K562 (cell line): ENCODE data around the gene FRMD4A. TPM values are rescaled to one million over a fixed set of nuclear protein-coding genes. Genes with fewer than 3 reads are reported as not detected.

ENCODE experiments used
- ELF1 ChIP-seq: fragments of 200-800 bp; sonication (Bioruptor generic); IDR thresholded peaks from 2 replicates; pipeline ENCODE4 v1.6.1; 2016; ENCODE audit warnings: missing genetic modification characterization, missing compliant biosample characterization
- HCFC1 ChIP-seq: IDR thresholded peaks from 2 replicates; pipeline ENCODE4 v1.6.1; 2012; ENCODE audit warnings: low read depth, low read length, improper control_type of control experiment
- POLR2AphosphoS5 ChIP-seq: IDR thresholded peaks from 2 replicates; pipeline ENCODE4 v1.6.1; 2011; ENCODE audit warnings: mild to moderate bottlenecking, low read depth, low read length, moderate library complexity; ENCODE audit not compliant: control insufficient read depth, insufficient read depth
- POLR2H ChIP-seq: IDR thresholded peaks from 2 replicates; pipeline ENCODE4 v1.6.1; 2016; ENCODE audit warnings: missing genetic modification characterization, low read depth, mild to moderate bottlenecking, control low read depth, missing compliant biosample characterization, moderate library complexity
- RBM34 ChIP-seq: fragments of 200-400 bp; formaldehyde crosslinking; IDR thresholded peaks from 2 replicates; pipeline ENCODE4 v1.6.1; 2018; ENCODE audit warnings: low read length, borderline replicate concordance; ENCODE audit not compliant: insufficient read depth
- SNRNP70 ChIP-seq: fragments of 200-400 bp; formaldehyde crosslinking; optimal IDR thresholded peaks from 2 replicates; pipeline ENCODE3; 2017; ENCODE audit warnings: low read depth, low read length
- TEAD4 ChIP-seq, 2 experiments: sonication (generic) in 1 of 2; formaldehyde crosslinking in 1 of 2; IDR thresholded peaks; 2 replicates each; pipeline versions ENCODE4 v1.6.1 to v1.8.0; 2012 to 2022; ENCODE audit warnings: borderline replicate concordance in 1 of 2, inconsistent platforms in 1 of 2, low read length in 1 of 2, mild to moderate bottlenecking in 1 of 2, missing genetic modification reagents in 1 of 2
- ZNF408 ChIP-seq: fragments of 250-450 bp; sonication (Bioruptor Pico); IDR thresholded peaks from 2 replicates; pipeline ENCODE4 v1.4.0; 2020; ENCODE audit warnings: low read depth, mild to moderate bottlenecking, moderate library complexity
- polyA plus RNA-seq, 8 experiments: library from polyadenylated mRNA; depleted of rRNA in 4 of 8; stranded (reverse) in 5 of 8; unstranded in 3 of 8; fragments of >200 nt; fragmentation: Nextera tagmentation in 2 of 8; fragmentation: Illumina TruSeq in 1 of 8; extraction: Ambion mirVana in 2 of 8; extraction: Trizol in 1 of 8; gene quantifications; 2 replicates each; pipeline versions ENCODE4 v1.2.1 to v1.2.3, GENCODE V29; 2011 to 2014; ENCODE audit warnings: inconsistent platforms in 1 of 8, missing spikeins in 1 of 8
- total RNA-seq, 7 experiments: library from RNA; depleted of rRNA in 6 of 7; stranded (reverse); fragments of >200 nt in 6 of 7; fragmentation: Illumina TruSeq in 2 of 7; extraction: Trizol in 2 of 7; gene quantifications; 2 replicates each; pipeline versions ENCODE4 v1.2.1 to v1.2.3, GENCODE V29; 2011 to 2021; ENCODE audit warnings: low replicate concordance in 1 of 7
- TF ChIP-seq, protein P1 (sequence below), 2 experiments: fragments of 450-650 bp in 1 of 2; sonication (generic) in 1 of 2; formaldehyde crosslinking in 1 of 2; IDR thresholded peaks; 2 replicates each; pipeline versions ENCODE4 v1.7.1 to v1.9.0; 2016 to 2022; ENCODE audit warnings: inconsistent platforms in 1 of 2, mild to moderate bottlenecking in 1 of 2, missing genetic modification reagents in 1 of 2
- TF ChIP-seq, protein P2 (sequence below): fragments of 200-800 bp; sonication (Bioruptor generic); IDR thresholded peaks from 2 replicates; pipeline ENCODE4 v1.6.1; 2017; ENCODE audit warnings: missing genetic modification characterization, missing compliant biosample characterization

The FRMD4A gene
- total and polyA plus RNA-seq, 9 of the 15 experiments (the other 6 are each of a cell fraction or from before 2014, with no cell fraction given): 0.80 to 5.2 (median 3.0) TPM

DNA sequence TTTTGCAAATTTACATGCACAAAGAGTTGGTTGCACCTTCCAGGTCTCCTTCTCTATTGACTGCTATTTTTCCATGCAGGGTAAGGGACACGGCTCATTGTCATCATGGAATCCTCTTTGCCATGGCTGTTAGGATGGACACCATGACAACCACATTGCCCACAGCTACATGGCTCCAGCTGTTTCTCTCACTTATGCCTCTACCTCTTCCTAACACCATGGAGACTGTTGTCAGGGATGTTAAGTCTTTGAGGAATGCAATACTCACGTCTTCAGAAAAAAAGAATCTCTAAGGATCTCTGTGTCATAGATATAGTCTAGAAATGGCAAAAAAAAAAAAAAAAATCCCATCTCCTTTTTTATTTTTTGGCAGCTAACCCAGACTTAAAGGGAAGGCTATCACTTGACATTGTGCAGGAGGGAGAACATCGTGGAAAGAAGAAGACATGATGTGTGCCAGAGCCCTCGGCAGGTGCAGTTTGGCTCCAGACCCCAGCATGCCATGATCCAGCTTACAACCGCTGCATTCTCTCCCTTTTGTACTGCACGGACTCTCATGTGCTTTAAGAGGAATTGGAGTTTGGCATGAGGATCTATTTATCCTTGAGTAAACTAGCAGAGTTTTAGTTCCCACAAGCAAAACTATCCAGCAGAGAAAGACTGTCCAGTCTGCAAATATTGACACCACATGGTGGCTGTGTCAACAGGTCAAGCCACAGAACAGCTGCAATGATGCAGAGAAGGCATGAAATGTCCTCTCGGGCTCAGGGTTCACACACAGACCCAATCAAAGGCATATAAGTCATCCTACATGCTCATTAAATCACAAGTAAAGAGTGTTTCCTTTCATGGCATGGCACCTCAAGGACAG is 70.8 kb downstream of the FRMD4A start (continued):
- TF ChIP-seq, protein P1, sequence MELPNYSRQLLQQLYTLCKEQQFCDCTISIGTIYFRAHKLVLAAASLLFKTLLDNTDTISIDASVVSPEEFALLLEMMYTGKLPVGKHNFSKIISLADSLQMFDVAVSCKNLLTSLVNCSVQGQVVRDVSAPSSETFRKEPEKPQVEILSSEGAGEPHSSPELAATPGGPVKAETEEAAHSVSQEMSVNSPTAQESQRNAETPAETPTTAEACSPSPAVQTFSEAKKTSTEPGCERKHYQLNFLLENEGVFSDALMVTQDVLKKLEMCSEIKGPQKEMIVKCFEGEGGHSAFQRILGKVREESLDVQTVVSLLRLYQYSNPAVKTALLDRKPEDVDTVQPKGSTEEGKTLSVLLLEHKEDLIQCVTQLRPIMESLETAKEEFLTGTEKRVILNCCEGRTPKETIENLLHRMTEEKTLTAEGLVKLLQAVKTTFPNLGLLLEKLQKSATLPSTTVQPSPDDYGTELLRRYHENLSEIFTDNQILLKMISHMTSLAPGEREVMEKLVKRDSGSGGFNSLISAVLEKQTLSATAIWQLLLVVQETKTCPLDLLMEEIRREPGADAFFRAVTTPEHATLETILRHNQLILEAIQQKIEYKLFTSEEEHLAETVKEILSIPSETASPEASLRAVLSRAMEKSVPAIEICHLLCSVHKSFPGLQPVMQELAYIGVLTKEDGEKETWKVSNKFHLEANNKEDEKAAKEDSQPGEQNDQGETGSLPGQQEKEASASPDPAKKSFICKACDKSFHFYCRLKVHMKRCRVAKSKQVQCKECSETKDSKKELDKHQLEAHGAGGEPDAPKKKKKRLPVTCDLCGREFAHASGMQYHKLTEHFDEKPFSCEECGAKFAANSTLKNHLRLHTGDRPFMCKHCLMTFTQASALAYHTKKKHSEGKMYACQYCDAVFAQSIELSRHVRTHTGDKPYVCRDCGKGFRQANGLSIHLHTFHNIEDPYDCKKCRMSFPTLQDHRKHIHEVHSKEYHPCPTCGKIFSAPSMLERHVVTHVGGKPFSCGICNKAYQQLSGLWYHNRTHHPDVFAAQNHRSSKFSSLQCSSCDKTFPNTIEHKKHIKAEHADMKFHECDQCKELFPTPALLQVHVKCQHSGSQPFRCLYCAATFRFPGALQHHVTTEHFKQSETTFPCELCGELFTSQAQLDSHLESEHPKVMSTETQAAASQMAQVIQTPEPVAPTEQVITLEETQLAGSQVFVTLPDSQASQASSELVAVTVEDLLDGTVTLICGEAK (IDR thresholded peaks at IDR 0.05): no peak
- TF ChIP-seq, protein P1 (CRISPR knock-in tag; IDR thresholded peaks at IDR 0.05): no peak
- TF ChIP-seq SNRNP70: no peak
- TF ChIP-seq ZNF408 (CRISPR knock-in tag): no peak
- TF ChIP-seq HCFC1: no peak
- no peak for TF ChIP-seq ELF1 (tag)
- TF ChIP-seq POLR2H (tag): no peak
- TF ChIP-seq RBM34: no peak
- no peak for TF ChIP-seq POLR2AphosphoS5
- TF ChIP-seq TEAD4 (IDR thresholded peaks at IDR 0.05; ENCODE audit: low read length): no peak
- TF ChIP-seq TEAD4 (CRISPR knock-in tag; IDR thresholded peaks at IDR 0.05; ENCODE audit: borderline replicate concordance): no peak
- TF ChIP-seq, protein P2, sequence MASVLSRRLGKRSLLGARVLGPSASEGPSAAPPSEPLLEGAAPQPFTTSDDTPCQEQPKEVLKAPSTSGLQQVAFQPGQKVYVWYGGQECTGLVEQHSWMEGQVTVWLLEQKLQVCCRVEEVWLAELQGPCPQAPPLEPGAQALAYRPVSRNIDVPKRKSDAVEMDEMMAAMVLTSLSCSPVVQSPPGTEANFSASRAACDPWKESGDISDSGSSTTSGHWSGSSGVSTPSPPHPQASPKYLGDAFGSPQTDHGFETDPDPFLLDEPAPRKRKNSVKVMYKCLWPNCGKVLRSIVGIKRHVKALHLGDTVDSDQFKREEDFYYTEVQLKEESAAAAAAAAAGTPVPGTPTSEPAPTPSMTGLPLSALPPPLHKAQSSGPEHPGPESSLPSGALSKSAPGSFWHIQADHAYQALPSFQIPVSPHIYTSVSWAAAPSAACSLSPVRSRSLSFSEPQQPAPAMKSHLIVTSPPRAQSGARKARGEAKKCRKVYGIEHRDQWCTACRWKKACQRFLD (CRISPR knock-in tag): no peak
